ENCODE measurements around the gene ATP6V1G3.

ATP6V1G3 gene

GRCh38 chr1:198493329-198493728, 47.2 kb downstream of the ATP6V1G3 start (continued):
- TF ChIP-seq PRDM2 (tag by site-specific recombination; IDR thresholded peaks at IDR 0.05; ENCODE audit: borderline replicate concordance) (no peak), ZBTB49 (tag by site-specific recombination; IDR thresholded peaks at IDR 0.05; ENCODE audit: low read depth) (no peak), ZNF280C (tag by site-specific recombination; IDR thresholded peaks at IDR 0.05) (no peak), ZNF350 (tag by site-specific recombination; IDR thresholded peaks at IDR 0.05) (no peak), ZNF10 (tag by site-specific recombination; IDR thresholded peaks at IDR 0.05) (no peak), ZNF398 (tag by site-specific recombination; IDR thresholded peaks at IDR 0.05) (no peak)

- no peak overlapping the region for H3K4me3 ChIP-seq (ENCODE audit: low read depth, low read length)
- TF ChIP-seq ZNF239 (tag by site-specific recombination; IDR thresholded peaks at IDR 0.05) (no peak), ZNF785 (tag by site-specific recombination; IDR thresholded peaks at IDR 0.05) (no peak), ZNF221 (tag by site-specific recombination; IDR thresholded peaks at IDR 0.05; ENCODE audit: borderline replicate concordance) (no peak), ZFHX2 (tag by site-specific recombination; conservative IDR thresholded peaks at IDR 0.05) (no peak), ZNF157 (tag by site-specific recombination; IDR thresholded peaks at IDR 0.05) (no peak), BCL6B (tag by site-specific recombination; IDR thresholded peaks at IDR 0.05) (no peak), ZNF146 (tag by site-specific recombination; IDR thresholded peaks at IDR 0.05) (no peak), ZBTB20 (tag by site-specific recombination; IDR thresholded peaks at IDR 0.05) (no peak), HOXD13 (CRISPR knock-in tag; IDR thresholded peaks at IDR 0.05; ENCODE audit: borderline replicate concordance) (no peak), ZNF362 (tag by site-specific recombination; IDR thresholded peaks at IDR 0.05) (no peak), ZNF623 (tag by site-specific recombination; IDR thresholded peaks at IDR 0.05) (no peak), ZNF621 (tag by site-specific recombination; IDR thresholded peaks at IDR 0.05) (no peak), TRIM28 (IDR thresholded peaks at IDR 0.05; ENCODE audit: borderline replicate concordance, low read length) (no peak), ZNF202 (tag by site-specific recombination; IDR thresholded peaks at IDR 0.05; ENCODE audit: borderline replicate concordance) (no peak), ZNF132 (tag by site-specific recombination; IDR thresholded peaks at IDR 0.05; ENCODE audit: borderline replicate concordance) (no peak), ZNF341 (tag by site-specific recombination; IDR thresholded peaks at IDR 0.05; ENCODE audit: low read depth) (no peak)
Observed at GRCh38 chr1:198492872-198493271, 47.6 kb downstream of the ATP6V1G3 start.

More at GRCh38 chr1:198492872-198493271, 47.6 kb downstream of the ATP6V1G3 start:
- H3K36me3 ChIP-seq (ENCODE audit: control insufficient read depth in 2 of 2, insufficient read depth in 1 of 2, low read length in 2 of 2) = no peaks in the 10 kb centered on the region
- POLR2A ChIA-PET = no interaction called here
- H3K4me1 ChIP-seq (ENCODE audit: control insufficient read depth, insufficient read depth, low read length) = no peaks in the 10 kb centered on the region
- no peak overlapping the region for H3K27ac ChIP-seq (ENCODE audit: extremely low read depth, low read depth, low read length)
- H3K9me3 ChIP-seq (ENCODE audit: control insufficient read depth, insufficient read depth, low read depth, low read length) = no peaks in the 10 kb centered on the region
- CTCF ChIA-PET = interaction anchor here (0.5 kb wide), 1 partner anchor 1939 kb away, joined by 4 read pairs; no protein-coding TSS in a partner anchor

All from HEK293 (cell line).